Activated CD4-positive, alpha-beta T cell treated with anti-CD3 and anti-CD28 coated beads, Interleukin-2, Interleukin-4, amounts not matched to agents 100 ng/mL and 50 ng/mL, durations not matched to agents 16 hours and 8 hours (primary cell): ENCODE measurements around the gene PNKD.

ENCODE experiments used
- DNase-seq: peaks from one replicate; pipeline ENCODE4 v3.0.0-alpha.2; 2020; ENCODE audit warnings: low spot score

Gene PNKD, protein sequence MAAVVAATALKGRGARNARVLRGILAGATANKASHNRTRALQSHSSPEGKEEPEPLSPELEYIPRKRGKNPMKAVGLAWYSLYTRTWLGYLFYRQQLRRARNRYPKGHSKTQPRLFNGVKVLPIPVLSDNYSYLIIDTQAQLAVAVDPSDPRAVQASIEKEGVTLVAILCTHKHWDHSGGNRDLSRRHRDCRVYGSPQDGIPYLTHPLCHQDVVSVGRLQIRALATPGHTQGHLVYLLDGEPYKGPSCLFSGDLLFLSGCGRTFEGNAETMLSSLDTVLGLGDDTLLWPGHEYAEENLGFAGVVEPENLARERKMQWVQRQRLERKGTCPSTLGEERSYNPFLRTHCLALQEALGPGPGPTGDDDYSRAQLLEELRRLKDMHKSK

DNA sequence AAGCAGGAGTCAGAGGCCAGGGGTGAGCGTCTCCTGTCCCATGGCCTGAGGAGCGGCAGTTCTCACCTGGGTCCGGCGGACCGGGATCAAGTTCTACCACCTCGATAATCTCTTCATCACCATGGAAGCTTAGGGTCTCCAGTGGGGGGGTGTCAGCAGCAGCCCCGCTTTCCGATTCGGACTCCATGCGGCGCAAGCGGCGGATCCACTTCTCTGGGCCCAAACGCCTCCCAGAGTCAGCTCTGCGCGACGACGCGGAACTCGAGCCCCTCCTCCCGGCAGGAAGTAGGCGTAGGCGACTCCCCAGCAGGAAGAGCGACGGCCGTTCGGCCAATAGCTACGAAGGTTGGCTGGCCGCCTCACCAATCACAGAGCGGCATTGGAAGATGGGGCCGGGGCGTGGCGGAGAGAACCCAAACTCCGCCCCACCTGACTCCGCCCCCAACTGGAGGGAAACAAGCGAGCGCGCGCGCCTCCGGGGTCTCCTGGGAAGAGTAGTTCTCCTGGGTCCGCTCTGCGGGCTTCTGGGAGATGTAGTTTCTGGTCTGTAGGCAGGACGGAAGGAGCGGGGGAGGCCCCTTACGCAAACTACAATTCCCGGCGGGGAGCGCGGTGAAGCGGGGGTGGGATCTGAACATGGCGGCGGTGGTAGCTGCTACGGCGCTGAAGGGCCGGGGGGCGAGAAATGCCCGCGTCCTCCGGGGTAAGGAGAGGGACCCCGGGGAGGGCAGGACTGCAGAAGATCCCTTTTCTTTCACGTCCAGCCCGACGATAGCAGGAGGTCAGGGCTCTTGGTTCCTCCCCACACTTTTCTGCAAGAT is at the start of gene PNKD, which contains the start of gene AAMP:
Gene PNKD (plus strand): TSS at position 620 of the 821 bp plus-strand sequence. CDS start 17 bp downstream, at position 637.
Gene AAMP (minus strand): TSS at position 238 of the 821 bp plus-strand sequence. CDS start 51 bp downstream, at position 187.
- DNase-seq, result peak; percentile 100

- DNase-seq, result no peak
These were observed 49.3 kb upstream of the PNKD start for GRCh38 chr2:218221000-218221399.

DNA sequence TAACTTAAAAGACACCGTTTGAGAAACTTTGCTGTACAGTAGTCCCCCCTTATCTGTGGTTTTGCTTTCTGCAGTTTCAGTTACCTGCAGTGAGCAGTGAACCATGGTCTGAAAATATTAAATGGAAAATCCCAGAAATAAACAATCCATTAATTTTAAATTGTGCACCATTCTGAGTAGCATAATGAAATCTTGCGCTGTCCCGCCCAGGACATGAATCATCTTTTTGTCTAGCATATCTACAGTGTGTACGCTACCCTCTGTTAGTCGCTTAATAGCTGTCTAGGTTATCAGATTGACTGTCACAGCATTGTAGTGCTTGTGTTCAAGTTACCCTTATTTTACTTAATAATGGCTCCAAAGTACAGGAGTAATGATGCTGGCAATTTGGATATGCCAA is 47.3 kb upstream of the PNKD start:
- DNase-seq, result peak; percentile 46

GRCh38 chr2:218224186-218224585 is 46.1 kb upstream of the PNKD start:
- no peak for DNase-seq

- no peak for DNase-seq
These were observed 43.4 kb upstream of the PNKD start for GRCh38 chr2:218226903-218227302.

DNA sequence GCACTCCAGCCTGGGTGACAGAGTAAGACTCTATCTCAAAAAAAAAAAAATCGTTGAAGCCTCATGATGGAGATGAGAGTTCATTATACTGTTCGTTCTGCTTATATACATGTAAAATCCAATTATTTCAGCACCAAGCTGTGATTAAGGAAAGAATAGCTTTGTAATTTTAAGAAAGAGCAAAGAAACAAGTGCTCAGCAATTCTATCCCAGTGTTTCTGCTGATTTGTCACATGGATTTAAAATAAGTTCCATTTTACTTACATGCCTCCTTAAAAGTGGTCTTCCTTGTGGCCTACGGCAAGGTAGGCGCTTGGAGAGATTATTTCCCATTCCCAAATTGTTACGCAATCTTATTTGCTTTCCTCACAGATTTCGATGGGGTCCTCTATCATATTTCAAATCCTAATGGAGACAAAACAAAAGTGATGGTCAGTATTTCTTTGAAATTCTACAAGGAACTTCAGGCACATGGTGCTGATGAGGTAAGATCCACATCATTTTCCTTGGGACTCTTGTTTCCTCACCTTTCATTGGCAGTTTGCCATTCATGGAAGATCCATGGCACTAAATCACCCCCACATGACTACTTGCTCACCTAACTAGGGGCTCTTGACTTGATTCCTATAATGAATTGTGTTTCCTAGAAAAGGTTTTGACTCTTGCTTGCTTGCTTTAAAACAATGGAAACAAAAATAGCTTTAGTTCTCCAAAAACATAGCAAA is 41.8 kb upstream of the PNKD start:
- no peak for DNase-seq

DNA sequence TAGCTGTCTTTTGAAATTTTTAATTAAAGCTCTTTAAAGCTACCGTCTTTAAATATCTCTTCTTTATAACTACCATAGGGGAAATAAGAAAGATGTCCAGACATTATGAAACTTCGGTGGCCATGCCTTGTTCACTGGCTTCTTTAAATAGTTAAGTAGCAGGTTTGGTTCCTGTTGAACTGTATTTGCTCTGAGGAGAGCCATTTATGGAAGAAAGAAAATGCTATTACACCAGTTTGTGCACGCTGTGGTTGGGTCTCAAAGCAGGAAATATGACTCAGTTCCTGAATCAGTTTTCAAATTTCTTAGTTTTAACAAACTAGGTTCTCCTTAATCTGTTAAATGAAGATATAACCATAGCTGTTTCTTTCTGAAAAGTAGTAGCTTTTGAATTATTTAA is 41.1 kb upstream of the PNKD start:
- peak; percentile 86 for DNase-seq

DNA sequence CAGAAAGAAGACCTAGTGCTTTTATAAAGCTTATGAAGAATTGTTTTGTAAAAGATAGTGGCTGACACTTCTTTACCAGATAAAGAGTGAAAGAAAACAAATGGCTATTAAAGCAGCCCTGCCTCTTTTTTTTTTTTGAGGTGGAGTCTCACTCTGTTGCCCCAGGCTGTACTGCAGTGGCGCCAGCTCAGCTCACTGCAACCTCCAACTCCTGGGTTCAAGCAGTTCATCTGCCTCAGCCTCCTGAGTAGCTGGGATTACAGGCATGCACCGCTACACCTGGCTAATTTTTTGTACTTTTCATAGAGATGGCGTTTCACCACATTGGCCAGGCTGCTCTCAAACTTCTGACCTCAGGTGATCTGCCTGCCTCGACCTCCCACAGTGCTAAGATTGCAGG is 40.5 kb upstream of the PNKD start:
- DNase-seq, result peak; percentile 31

- DNase-seq, result peak; percentile 63
These were observed 39.4 kb upstream of the PNKD start for GRCh38 chr2:218230882-218231281.

GRCh38 chr2:218233543-218233942 is 36.8 kb upstream of the PNKD start:
- DNase-seq, result no peak

DNA sequence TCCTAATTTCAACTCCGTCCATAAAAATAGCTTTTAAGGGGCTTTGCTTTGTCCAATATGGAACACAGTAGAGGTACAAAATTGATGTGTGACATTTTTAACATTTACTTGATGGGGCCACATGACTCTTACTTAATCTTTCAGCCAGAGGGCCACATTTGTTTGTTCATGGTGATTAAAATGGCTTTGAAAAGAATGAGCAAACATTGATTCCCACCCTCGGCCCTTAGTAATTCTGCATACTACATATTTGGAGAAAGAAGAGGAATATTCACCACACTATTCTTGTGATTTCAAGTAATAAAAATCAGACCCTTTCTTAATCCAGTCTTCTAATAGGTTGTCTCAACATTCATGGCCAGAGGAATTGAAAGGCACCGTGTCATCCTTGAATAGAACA is 35.8 kb upstream of the PNKD start:
- no peak for DNase-seq

DNA sequence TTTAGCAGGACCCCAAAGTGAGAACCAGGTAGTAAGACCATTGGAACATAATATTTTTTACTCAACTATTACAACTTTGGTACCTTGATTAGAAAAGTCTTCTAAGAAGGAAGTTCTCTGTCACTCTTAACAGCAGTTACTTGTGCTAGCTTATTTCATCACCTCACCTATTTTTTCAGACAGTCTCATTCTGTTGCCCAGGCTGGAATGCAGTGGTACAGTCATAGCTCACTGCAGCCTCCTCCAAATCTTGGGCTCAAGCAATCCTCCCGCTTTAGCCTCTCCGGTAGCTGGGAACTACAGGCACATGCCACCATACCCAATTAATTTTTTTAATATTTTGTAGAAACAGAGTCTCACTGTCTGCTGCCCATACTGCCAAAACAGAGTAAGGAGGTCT is 35.3 kb upstream of the PNKD start:
- no peak for DNase-seq

- no peak for DNase-seq
These were observed 33.5 kb upstream of the PNKD start for GRCh38 chr2:218236829-218237228.

GRCh38 chr2:218238887-218239286 is 31.4 kb upstream of the PNKD start:
- DNase-seq, result no peak

DNA sequence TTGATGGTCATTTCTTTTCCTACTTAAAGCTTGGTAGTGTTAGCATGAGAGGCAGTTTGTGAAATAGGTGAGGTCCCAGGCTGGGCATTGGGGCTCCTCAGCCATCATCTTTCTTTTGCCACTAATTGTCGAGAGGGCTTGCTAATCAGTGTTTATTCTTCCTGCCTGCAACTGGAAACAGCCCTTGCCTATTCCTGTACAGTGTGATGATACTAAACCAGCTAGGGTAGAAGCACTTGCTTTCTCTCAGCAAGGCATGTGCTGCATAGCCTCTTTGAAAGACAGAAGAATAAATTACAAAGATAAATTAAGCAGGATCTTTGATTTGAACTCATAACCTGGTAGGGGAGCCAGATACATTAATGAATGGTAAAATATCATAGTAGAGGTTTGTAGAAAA is 26.1 kb upstream of the PNKD start:
- DNase-seq, result no peak

DNA sequence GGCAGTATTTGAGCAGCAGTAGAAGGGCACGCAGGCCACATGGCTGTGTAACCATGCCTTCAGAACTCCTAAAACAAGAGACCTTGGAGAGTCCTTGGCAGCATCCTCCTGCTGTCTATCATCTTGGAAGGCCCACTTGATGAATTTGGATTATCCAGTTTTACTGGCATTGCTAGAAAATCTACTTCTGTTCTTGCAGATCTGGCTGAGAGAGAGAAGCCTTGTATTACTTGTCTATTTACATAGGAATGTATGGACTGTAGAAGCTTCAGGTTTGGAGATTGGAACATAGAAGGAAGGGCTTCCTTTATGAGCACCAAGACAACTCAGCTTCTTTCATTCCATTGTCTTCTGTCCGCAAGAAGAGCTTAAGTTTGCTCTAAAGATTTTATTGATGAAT is 25.7 kb upstream of the PNKD start:
- no peak for DNase-seq

DNA sequence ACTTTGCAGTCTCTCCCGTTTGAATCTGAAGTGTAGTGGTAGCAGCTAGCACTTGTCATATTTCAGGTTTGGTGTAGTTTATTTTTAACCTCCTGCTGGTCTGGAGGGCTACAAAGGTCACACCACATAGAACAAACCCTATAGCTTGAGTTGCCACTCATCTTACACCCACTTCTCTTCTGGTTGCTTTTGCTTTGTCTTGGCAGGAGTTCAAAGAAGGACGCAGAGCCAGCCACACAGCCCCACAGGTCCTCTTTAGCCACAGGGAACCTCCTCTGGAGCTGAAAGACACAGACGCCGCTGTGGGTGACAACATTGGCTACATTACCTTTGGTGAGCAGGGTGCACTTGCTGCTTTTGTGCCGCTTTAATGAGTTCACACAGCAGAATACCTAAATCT is 25.1 kb upstream of the PNKD start:
- no peak for DNase-seq

GRCh38 chr2:218249691-218250090 is 20.6 kb upstream of the PNKD start:
- DNase-seq, result no peak

- no peak for DNase-seq
These were observed 17.6 kb upstream of the PNKD start for GRCh38 chr2:218252509-218253231.

DNA sequence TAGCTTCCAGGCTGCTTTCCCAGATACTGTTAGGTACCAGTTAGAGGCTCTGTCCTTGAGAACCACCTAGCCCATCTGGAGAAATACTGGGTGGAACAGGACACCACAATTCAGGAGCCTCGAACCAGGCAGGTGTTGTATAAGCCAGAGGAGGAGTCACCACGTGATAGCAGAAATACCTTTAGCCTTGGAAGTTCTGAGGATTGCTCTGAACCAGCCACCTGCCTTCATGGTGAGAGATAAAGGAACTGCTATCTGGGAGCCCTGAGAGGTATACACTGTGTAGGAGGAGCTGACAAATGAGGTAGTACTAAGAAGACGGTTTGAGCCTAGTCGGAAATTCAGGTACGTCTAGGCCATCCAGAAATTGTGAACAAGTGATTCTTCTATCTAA is 17.1 kb upstream of the PNKD start:
- no peak for DNase-seq

DNA sequence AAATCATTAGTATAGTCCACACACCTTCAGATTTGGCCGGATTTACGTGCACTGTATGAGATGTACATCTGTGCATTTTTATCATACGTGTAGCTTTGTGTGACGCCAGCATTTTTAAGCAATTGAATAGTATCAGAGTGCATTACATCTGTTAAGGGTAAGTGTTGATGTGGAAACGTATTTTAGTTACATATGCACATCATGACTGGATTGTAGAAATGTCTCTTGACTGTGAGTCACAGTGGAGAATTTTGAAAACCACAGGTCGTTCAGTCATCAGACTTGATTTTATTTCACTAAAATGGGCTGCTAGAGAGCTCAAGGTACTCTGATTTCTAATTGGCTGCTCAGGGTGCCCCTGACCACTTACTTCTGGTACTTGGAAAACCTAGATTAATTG is 14.9 kb upstream of the PNKD start:
- DNase-seq, result no peak
